GM12878 (cell line): Measurements from ENCODE around the gene ZBTB21. TPM values are rescaled to one million over a fixed set of nuclear protein-coding genes. Genes with fewer than 3 reads are reported as not detected.
A peak's percentile ranks its signal among the peaks of the same experiment; 100 is the strongest.

ENCODE experiments used
- ATF3 ChIP-seq: IDR thresholded peaks from 2 replicates; pipeline ENCODE4 v1.6.1; 2011; ENCODE audit warnings: low read depth, mild to moderate bottlenecking, low read length, moderate library complexity, borderline replicate concordance; ENCODE audit errors: extremely low read depth
- CEBPB ChIP-seq, 2 experiments: fragments of 150-350 bp in 1 of 2; IDR thresholded peaks; 2 replicates each; pipeline ENCODE4 v1.6.1; 2012 to 2014; ENCODE audit warnings: low read depth in 2 of 2, low read length in 2 of 2, borderline replicate concordance in 1 of 2, inconsistent platforms in 1 of 2
- CHD1 ChIP-seq: IDR thresholded peaks from 2 replicates; pipeline ENCODE4 v1.6.1; 2012; ENCODE audit warnings: low read depth, low read length, improper control_type of control experiment
- FOS ChIP-seq: IDR thresholded peaks from 3 replicates; pipeline ENCODE4 v1.6.1; 2011; ENCODE audit warnings: borderline replicate concordance; ENCODE audit not compliant: insufficient read length; ENCODE audit errors: extremely low read depth
- HCFC1 ChIP-seq: fragments of 150-350 bp; IDR thresholded peaks from 2 replicates; pipeline ENCODE4 v1.6.1; 2014; ENCODE audit warnings: low read length
- IRF5 ChIP-seq: fragments of 450-650 bp; IDR thresholded peaks from 2 replicates; pipeline ENCODE4 v1.6.1; 2017; ENCODE audit warnings: borderline replicate concordance
- KLF5 ChIP-seq: fragments of 450-650 bp; IDR thresholded peaks from 2 replicates; pipeline ENCODE4 v1.6.1; 2014; ENCODE audit warnings: mild to moderate bottlenecking; ENCODE audit not compliant: partially characterized antibody
- MTA3 ChIP-seq: IDR thresholded peaks from 2 replicates; pipeline ENCODE4 v1.6.1; 2012; ENCODE audit warnings: low read length, inconsistent platforms, borderline replicate concordance
- NBN ChIP-seq: fragments of 450-650 bp; IDR thresholded peaks from 2 replicates; pipeline ENCODE4 v1.6.1; 2016
- NFIC ChIP-seq: IDR thresholded peaks from 2 replicates; pipeline ENCODE4 v1.6.1; 2012; ENCODE audit warnings: low read depth, mild to moderate bottlenecking, inconsistent platforms, low read length, moderate library complexity
- RCOR1 ChIP-seq: conservative IDR thresholded peaks from 2 replicates; pipeline ENCODE4 v1.6.1; 2012; ENCODE audit warnings: low read depth, low read length, improper control_type of control experiment
- SREBF1 ChIP-seq: IDR thresholded peaks from 2 replicates; pipeline ENCODE4 v1.6.1; 2012; ENCODE audit warnings: mild to moderate bottlenecking, low read length
- TAF1 ChIP-seq: IDR thresholded peaks from 2 replicates; pipeline ENCODE4 v1.6.1; 2011; ENCODE audit warnings: mild to moderate bottlenecking, low read depth, low read length, borderline replicate concordance
- TBL1XR1 ChIP-seq: IDR thresholded peaks from 2 replicates; pipeline ENCODE4 v1.6.1; 2012; ENCODE audit warnings: low read depth, low read length, improper control_type of control experiment
- TCF12 ChIP-seq: IDR thresholded peaks from 2 replicates; pipeline ENCODE4 v1.6.1; 2011; ENCODE audit warnings: low read depth, mild to moderate bottlenecking, low read length
- TCF7 ChIP-seq: IDR thresholded peaks from 2 replicates; pipeline ENCODE4 v1.6.1; 2014; ENCODE audit warnings: antibody characterized with exemption, borderline replicate concordance
- WRNIP1 ChIP-seq: IDR thresholded peaks from 2 replicates; pipeline ENCODE4 v1.6.1; 2011; ENCODE audit warnings: low read depth, low read length, improper control_type of control experiment, borderline replicate concordance
- ZNF274 ChIP-seq: IDR thresholded peaks from one replicate; pipeline ENCODE4 v1.8.0; 2011; ENCODE audit not compliant: insufficient read length, insufficient read depth
- polyA plus RNA-seq, 11 experiments: library from polyadenylated mRNA; depleted of rRNA in 4 of 11; unstranded in 6 of 11; stranded (reverse) in 5 of 11; fragments of >200 nt; fragmentation: Nextera tagmentation in 4 of 11; fragmentation: Illumina TruSeq in 1 of 11; extraction: Ambion mirVana in 4 of 11; extraction: Trizol in 1 of 11; gene quantifications; 1 replicate in 1 of 11; 2 replicates in 10 of 11; pipeline versions ENCODE4 v1.2.1 to v1.2.3, GENCODE V29; 2011 to 2016; ENCODE audit warnings: inconsistent platforms in 2 of 11, missing spikeins in 2 of 11, low read depth in 1 of 11
- total RNA-seq, 4 experiments: library from RNA; depleted of rRNA in 3 of 4; stranded (reverse); fragments of >200 nt in 3 of 4; fragmentation: Illumina TruSeq in 1 of 4; extraction: Trizol in 1 of 4; gene quantifications; 2 replicates each; pipeline versions ENCODE4 v1.2.1 to v1.2.3, GENCODE V29; 2013 to 2021
- TF ChIP-seq, protein P1 (sequence below): fragments of 450-650 bp; IDR thresholded peaks from 2 replicates; pipeline ENCODE4 v1.6.1; 2018; ENCODE audit warnings: borderline replicate concordance, mild to moderate bottlenecking; ENCODE audit not compliant: partially characterized antibody
- TF ChIP-seq, protein P2 (sequence below): fragments of 150-350 bp; IDR thresholded peaks from 2 replicates; pipeline ENCODE4 v1.6.1; 2014; ENCODE audit warnings: mild to moderate bottlenecking, low read depth, low read length
- TF ChIP-seq, protein P3 (sequence below): IDR thresholded peaks from 2 replicates; pipeline ENCODE4 v1.6.1; 2012; ENCODE audit warnings: low read depth, low read length, improper control_type of control experiment

ZBTB21 gene
- total and polyA plus RNA-seq, 10 of the 15 experiments (the other 5 are each of a cell fraction or from before 2014, with no cell fraction given), result 1.8 to 21.6 (median 10.6) TPM

DNA sequence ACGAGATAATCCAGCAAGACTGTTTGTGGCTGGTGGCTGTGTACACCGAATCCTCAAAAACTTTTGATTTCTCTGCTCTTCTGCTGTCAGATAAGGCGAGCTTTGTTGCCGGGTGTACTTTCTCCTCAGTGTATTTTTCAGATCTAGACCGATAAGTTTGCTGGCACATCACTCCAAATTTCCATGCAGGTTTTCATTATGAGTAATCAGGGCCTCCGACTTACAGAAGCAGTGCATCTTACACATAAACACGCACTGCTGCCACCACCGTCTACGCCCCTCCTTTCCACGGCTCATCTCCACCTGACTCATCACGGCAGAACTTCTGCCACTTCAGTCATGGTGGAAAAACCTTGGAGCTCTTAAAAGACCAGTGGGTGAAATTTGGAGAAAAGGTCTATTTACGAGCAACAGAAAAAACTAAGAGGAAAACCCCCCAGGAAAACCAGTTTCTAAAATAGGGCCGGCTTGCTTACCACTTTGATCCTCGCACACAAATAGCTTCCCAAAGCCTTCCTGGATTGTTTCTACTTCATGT is 7.7 kb downstream of the ZBTB21 start (continued):
- TF ChIP-seq TCF7 (no peak), TCF12 (no peak; the same call in 1 of the 2 replicates), ATF3 (no peak), ZNF274 (no peak), KLF5 (peak; percentile 28), MTA3 (no peak), CHD1 (no peak), TAF1 (no peak), CEBPB (IDR thresholded peaks at IDR 0.05; ENCODE audit: borderline replicate concordance in 1 of 2, low read depth in 2 of 2, low read length in 2 of 2) (no peak), TBL1XR1 (peak; percentile 73; the same call in 1 of the 2 replicates), FOS (no peak), RCOR1 (peak; percentile 80; the same call in 1 of the 2 replicates), IRF5 (no peak), WRNIP1 (no peak), NFIC (no peak), SREBF1 (no peak), HCFC1 (no peak), NBN (peak; percentile 77)
- TF ChIP-seq, protein P1, sequence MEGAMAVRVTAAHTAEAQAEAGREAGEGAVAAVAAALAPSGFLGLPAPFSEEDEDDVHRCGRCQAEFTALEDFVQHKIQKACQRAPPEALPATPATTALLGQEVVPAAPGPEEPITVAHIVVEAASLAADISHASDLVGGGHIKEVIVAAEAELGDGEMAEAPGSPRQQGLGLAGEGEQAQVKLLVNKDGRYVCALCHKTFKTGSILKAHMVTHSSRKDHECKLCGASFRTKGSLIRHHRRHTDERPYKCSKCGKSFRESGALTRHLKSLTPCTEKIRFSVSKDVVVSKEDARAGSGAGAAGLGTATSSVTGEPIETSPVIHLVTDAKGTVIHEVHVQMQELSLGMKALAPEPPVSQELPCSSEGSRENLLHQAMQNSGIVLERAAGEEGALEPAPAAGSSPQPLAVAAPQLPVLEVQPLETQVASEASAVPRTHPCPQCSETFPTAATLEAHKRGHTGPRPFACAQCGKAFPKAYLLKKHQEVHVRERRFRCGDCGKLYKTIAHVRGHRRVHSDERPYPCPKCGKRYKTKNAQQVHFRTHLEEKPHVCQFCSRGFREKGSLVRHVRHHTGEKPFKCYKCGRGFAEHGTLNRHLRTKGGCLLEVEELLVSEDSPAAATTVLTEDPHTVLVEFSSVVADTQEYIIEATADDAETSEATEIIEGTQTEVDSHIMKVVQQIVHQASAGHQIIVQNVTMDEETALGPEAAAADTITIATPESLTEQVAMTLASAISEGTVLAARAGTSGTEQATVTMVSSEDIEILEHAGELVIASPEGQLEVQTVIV, result no peak
- TF ChIP-seq, protein P2, sequence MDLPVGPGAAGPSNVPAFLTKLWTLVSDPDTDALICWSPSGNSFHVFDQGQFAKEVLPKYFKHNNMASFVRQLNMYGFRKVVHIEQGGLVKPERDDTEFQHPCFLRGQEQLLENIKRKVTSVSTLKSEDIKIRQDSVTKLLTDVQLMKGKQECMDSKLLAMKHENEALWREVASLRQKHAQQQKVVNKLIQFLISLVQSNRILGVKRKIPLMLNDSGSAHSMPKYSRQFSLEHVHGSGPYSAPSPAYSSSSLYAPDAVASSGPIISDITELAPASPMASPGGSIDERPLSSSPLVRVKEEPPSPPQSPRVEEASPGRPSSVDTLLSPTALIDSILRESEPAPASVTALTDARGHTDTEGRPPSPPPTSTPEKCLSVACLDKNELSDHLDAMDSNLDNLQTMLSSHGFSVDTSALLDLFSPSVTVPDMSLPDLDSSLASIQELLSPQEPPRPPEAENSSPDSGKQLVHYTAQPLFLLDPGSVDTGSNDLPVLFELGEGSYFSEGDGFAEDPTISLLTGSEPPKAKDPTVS, result no peak
- TF ChIP-seq, protein P3, sequence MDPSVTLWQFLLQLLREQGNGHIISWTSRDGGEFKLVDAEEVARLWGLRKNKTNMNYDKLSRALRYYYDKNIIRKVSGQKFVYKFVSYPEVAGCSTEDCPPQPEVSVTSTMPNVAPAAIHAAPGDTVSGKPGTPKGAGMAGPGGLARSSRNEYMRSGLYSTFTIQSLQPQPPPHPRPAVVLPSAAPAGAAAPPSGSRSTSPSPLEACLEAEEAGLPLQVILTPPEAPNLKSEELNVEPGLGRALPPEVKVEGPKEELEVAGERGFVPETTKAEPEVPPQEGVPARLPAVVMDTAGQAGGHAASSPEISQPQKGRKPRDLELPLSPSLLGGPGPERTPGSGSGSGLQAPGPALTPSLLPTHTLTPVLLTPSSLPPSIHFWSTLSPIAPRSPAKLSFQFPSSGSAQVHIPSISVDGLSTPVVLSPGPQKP, result no peak
